Immature natural killer cell (primary cell): ENCODE data around the gene NPAS3. TPM values are rescaled to one million over a fixed set of nuclear protein-coding genes. Genes with fewer than 3 reads are reported as not detected.

Experiments
- DNase-seq, 3 donors: peaks; one replicate each; pipeline ENCODE4 v3.0.0; 2022; ENCODE audit warnings: mixed read lengths in 1 of 3
- H3K27ac Mint-ChIP-seq, 6 donors: one replicate each; pipeline ENCODE4 v1.8.0; 2020; ENCODE audit warnings: mixed read lengths in 6 of 6, mild to moderate bottlenecking in 5 of 6, inconsistent platforms in 4 of 6, moderate library complexity in 3 of 6
- H3K27me3 Mint-ChIP-seq, 3 donors: one replicate each; pipeline ENCODE4 v1.8.0; 2020 to 2021; ENCODE audit warnings: low read depth in 3 of 3, mild to moderate bottlenecking in 3 of 3, mixed read lengths in 3 of 3, moderate library complexity in 3 of 3, inconsistent platforms in 1 of 3
- H3K36me3 Mint-ChIP-seq, 3 donors: one replicate each; pipeline ENCODE4 v1.8.0; 2020; ENCODE audit warnings: mixed read lengths in 3 of 3, inconsistent platforms in 2 of 3, mild to moderate bottlenecking in 2 of 3
- H3K4me1 Mint-ChIP-seq, 2 donors: one replicate each; pipeline ENCODE4 v1.8.0; 2020; ENCODE audit warnings: inconsistent platforms in 2 of 2, mild to moderate bottlenecking in 2 of 2, mixed read lengths in 2 of 2, moderate library complexity in 1 of 2
- H3K4me3 Mint-ChIP-seq, 5 donors: one replicate each; pipeline ENCODE4 v1.8.0; 2020; ENCODE audit warnings: mild to moderate bottlenecking in 5 of 5, mixed read lengths in 5 of 5, inconsistent platforms in 3 of 5, moderate library complexity in 3 of 5
- H3K9me3 Mint-ChIP-seq, 6 donors: one replicate each; pipeline ENCODE4 v1.8.0; 2020; ENCODE audit warnings: mild to moderate bottlenecking in 6 of 6, mixed read lengths in 6 of 6, inconsistent platforms in 4 of 6, moderate library complexity in 3 of 6
- polyA plus RNA-seq, 3 donors: library from polyadenylated mRNA; unstranded; fragments of 300-500 nt; fragmentation: Illumina TruSeq; gene quantifications; one replicate each; pipeline ENCODE4 v1.2.3, GENCODE V29; 2021

NPAS3 gene
- polyA plus RNA-seq, 3 donors from 2014 or later: not detected

DNA sequence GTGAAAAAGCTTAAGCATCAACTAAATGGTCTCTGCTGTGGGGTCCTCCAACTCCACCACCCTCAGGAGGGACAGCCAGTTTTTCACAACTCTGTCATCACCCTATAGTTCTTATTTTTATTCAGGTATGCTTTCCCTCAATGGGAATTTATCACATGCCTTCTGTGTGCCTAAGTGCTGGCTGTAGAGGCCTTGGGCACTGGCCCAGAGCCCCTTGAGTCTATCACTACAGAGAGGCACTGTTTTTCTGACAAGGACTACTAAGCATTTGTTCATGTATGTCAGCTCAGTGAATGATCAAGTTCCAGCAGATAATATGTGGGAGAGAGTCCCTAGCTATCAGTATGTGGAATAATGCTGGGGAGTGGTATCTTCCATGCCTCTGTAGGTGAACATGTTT lies 463.9 kb downstream of the NPAS3 start:
- H3K27ac Mint-ChIP-seq: no peak overlapping the region
- H3K36me3 Mint-ChIP-seq: no peaks in the 10 kb centered on the region
- peaks cover 0 to 2% (median 0%) of the 10 kb centered on the region in 3 donors for H3K27me3 Mint-ChIP-seq
- no peaks in the 10 kb centered on the region for H3K4me1 Mint-ChIP-seq
- H3K4me3 Mint-ChIP-seq: no peak overlapping the region
- H3K9me3 Mint-ChIP-seq: peaks cover 0 to 48% (median 7%) of the 10 kb centered on the region in 6 donors
- DNase-seq: no peak

- Mint-ChIP-seq H3K27ac (no peak overlapping the region), H3K36me3 (no peaks in the 10 kb centered on the region), H3K27me3 (peaks cover 0 to 2% (median 0%) of the 10 kb centered on the region in 3 donors), H3K9me3 (peaks cover 0 to 49% (median 10%) of the 10 kb centered on the region in 6 donors), H3K4me1 (no peaks in the 10 kb centered on the region), H3K4me3 (no peak overlapping the region)
- DNase-seq: no peak
Measured at GRCh38 chr14:33404054-33404453, 465.4 kb downstream of the NPAS3 start.

- no peak overlapping the region for H3K27ac Mint-ChIP-seq
- no peak overlapping the region for H3K4me3 Mint-ChIP-seq
- DNase-seq: no peak
- no peaks in the 10 kb centered on the region for H3K4me1 Mint-ChIP-seq
- peaks cover 0 to 49% (median 10%) of the 10 kb centered on the region in 6 donors for H3K9me3 Mint-ChIP-seq
- peaks cover 0 to 2% (median 0%) of the 10 kb centered on the region in 3 donors for H3K27me3 Mint-ChIP-seq
- H3K36me3 Mint-ChIP-seq: no peaks in the 10 kb centered on the region
Measured at GRCh38 chr14:33404964-33405574, 466.4 kb downstream of the NPAS3 start.

DNA sequence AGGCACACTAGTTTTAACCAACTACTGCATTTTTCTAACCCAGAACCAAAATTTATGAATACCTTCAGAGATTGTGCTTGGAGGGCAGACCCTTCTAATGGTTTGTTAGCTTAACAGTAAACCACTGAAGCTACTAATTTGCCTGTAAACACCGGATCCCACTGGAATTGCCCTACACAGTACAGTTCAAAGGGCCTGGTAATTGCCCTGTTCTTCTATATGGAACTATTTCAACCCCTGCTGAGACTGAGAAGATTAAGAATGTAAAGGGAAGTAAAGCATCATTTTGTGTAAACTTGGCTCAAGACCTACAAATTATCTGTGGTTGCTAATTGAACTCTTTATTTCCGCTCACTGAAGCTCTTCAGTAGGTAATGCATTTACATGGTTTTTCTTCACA lies 468.1 kb downstream of the NPAS3 start:
- Mint-ChIP-seq H3K27me3 (peaks cover 0 to 2% (median 0%) of the 10 kb centered on the region in 3 donors), H3K36me3 (no peaks in the 10 kb centered on the region), H3K27ac (no peak overlapping the region), H3K9me3 (peaks cover 0 to 45% (median 8%) of the 10 kb centered on the region in 6 donors), H3K4me1 (no peaks in the 10 kb centered on the region), H3K4me3 (no peak overlapping the region)
- DNase-seq: no peak

DNA sequence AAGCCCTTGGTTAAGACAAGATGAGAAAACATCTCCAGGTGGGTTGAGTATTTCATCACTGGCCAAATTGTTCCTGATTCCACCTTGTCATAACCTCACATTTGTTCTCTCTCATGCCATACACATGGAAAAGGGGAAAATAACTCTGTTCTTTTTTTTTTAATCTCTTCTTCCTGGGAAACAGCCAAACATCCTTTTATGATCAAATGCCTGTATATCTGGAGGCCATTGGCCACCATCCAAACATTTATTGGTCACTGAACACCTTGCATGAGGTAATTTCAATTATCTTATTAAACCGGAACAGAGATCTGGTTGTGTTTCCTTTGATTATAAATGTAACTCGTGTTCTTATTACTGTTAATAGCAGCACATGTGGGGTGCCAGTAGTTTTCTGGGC lies 469.6 kb downstream of the NPAS3 start:
- H3K4me3 Mint-ChIP-seq: no peak overlapping the region
- H3K27me3 Mint-ChIP-seq: peaks cover 0 to 2% (median 0%) of the 10 kb centered on the region in 3 donors
- no peaks in the 10 kb centered on the region for H3K36me3 Mint-ChIP-seq
- peaks cover 3 to 45% (median 8%) of the 10 kb centered on the region in 6 donors for H3K9me3 Mint-ChIP-seq
- H3K4me1 Mint-ChIP-seq: no peaks in the 10 kb centered on the region
- no peak overlapping the region for H3K27ac Mint-ChIP-seq
- no peak for DNase-seq

DNA sequence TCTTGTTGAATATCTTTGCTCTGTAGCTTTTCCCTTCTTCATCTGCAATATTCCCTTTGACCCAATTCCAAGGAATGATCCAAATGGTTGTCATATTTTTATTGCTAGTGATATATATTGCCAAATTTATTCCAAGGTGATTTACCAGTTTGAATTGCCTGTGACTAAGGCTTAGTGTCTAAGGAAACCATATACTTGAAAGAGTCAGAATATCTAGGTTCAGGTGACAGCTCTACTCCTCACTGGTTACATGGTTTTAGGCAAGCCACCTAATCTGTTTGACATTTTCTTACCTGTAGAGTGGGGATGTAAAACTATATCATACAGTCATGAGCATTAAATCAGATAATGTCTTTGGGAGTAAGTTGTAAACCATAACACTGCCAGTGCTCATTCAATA lies 473.8 kb downstream of the NPAS3 start:
- Mint-ChIP-seq H3K9me3 (peaks cover 3 to 23% (median 12%) of the 10 kb centered on the region in 6 donors), H3K27ac (no peak overlapping the region), H3K27me3 (peaks cover 2 to 6% (median 2%) of the 10 kb centered on the region in 3 donors), H3K4me3 (no peak overlapping the region), H3K4me1 (no peaks in the 10 kb centered on the region), H3K36me3 (peaks cover 0 to 3% (median 0%) of the 10 kb centered on the region in 3 donors)
- DNase-seq: no peak

DNA sequence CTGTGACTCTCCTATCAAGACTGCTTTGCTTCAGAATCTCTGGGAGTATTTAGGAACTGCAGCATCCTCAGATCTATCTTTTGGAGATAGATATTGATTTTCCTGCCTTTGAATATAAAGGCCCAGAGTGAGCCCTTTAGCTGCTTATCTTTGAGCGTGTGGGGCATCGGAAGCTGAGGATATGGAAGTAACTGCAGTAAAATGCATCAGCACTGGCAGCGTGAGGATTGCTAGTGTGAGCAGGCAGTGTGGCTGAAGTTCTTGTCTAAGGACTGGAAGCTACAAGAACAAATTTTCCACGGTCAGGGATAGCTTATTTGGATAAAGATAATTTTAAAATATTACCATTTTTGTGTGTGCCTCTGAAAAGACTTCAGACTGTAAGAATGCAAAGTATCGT lies 474.7 kb downstream of the NPAS3 start:
- no peak overlapping the region for H3K4me3 Mint-ChIP-seq
- H3K36me3 Mint-ChIP-seq: peaks cover 0 to 3% (median 0%) of the 10 kb centered on the region in 3 donors
- no peaks in the 10 kb centered on the region for H3K4me1 Mint-ChIP-seq
- peaks cover 0 to 26% (median 12%) of the 10 kb centered on the region in 6 donors for H3K9me3 Mint-ChIP-seq
- peaks cover 2 to 7% (median 2%) of the 10 kb centered on the region in 3 donors for H3K27me3 Mint-ChIP-seq
- DNase-seq: no peak
- no peak overlapping the region for H3K27ac Mint-ChIP-seq

GRCh38 chr14:33414041-33414440 lies 475.4 kb downstream of the NPAS3 start:
- Mint-ChIP-seq H3K27ac (no peak overlapping the region), H3K4me3 (no peak overlapping the region), H3K4me1 (no peaks in the 10 kb centered on the region)

DNA sequence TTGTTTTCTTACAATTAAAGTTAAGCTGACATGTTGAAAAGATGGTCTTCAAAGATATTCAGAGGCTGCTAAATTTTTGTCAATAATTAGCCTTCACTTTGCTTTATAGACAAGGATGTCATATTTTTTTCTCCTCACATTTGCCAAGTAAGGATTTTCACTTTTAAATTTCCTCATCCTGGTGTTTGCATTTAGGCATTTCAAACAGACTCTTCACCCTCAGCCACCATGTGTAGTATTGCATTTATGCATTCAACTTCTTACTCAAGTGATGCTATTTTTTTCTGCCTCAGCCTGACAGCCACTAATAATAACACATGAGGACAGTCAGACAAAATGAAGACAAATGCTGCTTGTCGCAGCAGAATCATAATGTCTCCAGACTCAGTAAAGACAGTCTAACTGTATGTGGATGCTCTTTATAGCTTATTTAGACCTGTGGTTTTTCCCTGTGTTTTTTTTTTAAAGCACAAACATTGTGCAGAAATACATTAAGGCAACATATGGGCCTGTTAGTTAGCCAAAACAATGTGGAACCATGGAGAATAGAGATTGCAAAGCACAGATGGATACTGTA lies 481.5 kb downstream of the NPAS3 start:
- no peak for DNase-seq
- Mint-ChIP-seq H3K36me3 (no peaks in the 10 kb centered on the region), H3K4me1 (no peaks in the 10 kb centered on the region), H3K9me3 (peaks cover 0 to 18% (median 6%) of the 10 kb centered on the region in 6 donors), H3K27me3 (peaks cover 0 to 3% (median 2%) of the 10 kb centered on the region in 3 donors), H3K27ac (no peak overlapping the region), H3K4me3 (no peak overlapping the region)

More at GRCh38 chr14:33414041-33414440, 475.4 kb downstream of the NPAS3 start:
- DNase-seq: no peak
- Mint-ChIP-seq H3K27me3 (peaks cover 2 to 7% (median 2%) of the 10 kb centered on the region in 3 donors), H3K36me3 (peaks cover 0 to 3% (median 0%) of the 10 kb centered on the region in 3 donors), H3K9me3 (peaks cover 0 to 26% (median 12%) of the 10 kb centered on the region in 6 donors)

GRCh38 chr14:33430414-33431035 lies 491.8 kb downstream of the NPAS3 start:
- DNase-seq: no peak
- Mint-ChIP-seq H3K27ac (no peak overlapping the region), H3K9me3 (no peaks in the 10 kb centered on the region), H3K27me3 (peaks cover 0 to 2% (median 0%) of the 10 kb centered on the region in 3 donors), H3K4me1 (no peaks in the 10 kb centered on the region), H3K4me3 (no peak overlapping the region), H3K36me3 (no peaks in the 10 kb centered on the region)

- DNase-seq: no peak
- no peaks in the 10 kb centered on the region for H3K36me3 Mint-ChIP-seq
- no peak overlapping the region for H3K27ac Mint-ChIP-seq
- peaks cover 4 to 10% of the 10 kb centered on the region in 2 donors for H3K4me1 Mint-ChIP-seq
- H3K27me3 Mint-ChIP-seq: peaks cover 0 to 2% (median 0%) of the 10 kb centered on the region in 3 donors
- peaks cover 0 to 4% (median 0%) of the 10 kb centered on the region in 6 donors for H3K9me3 Mint-ChIP-seq
- H3K4me3 Mint-ChIP-seq: no peak overlapping the region
Measured at GRCh38 chr14:33432407-33433023, 493.8 kb downstream of the NPAS3 start.

DNA sequence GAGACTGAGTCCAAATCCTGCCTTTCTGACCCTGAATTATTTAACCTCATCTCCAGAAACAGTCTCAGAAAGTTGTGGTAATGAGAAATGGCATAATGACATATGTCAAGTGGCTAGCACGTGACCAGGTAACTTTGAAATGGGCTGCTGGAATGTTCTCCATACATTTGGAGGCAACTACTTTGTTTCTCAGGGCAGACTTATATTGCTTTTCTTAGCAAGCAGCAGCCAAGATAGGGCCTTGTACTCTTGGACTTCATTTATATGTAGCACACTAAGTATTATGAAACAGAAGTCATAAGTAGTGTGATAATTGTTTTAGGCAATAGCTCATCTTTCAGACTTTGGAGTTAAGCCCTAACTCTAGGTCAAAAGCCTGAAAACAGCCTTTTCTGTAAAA lies 494.7 kb downstream of the NPAS3 start:
- Mint-ChIP-seq H3K27ac (no peak overlapping the region), H3K9me3 (peaks cover 0 to 9% (median 0%) of the 10 kb centered on the region in 6 donors), H3K27me3 (peaks cover 0 to 2% (median 0%) of the 10 kb centered on the region in 3 donors), H3K36me3 (no peaks in the 10 kb centered on the region), H3K4me3 (no peak overlapping the region), H3K4me1 (peaks cover 4 to 10% of the 10 kb centered on the region in 2 donors)
- DNase-seq: no peak

- Mint-ChIP-seq H3K4me3 (no peak overlapping the region), H3K4me1 (peaks cover 4 to 10% of the 10 kb centered on the region in 2 donors), H3K36me3 (no peaks in the 10 kb centered on the region), H3K9me3 (peaks cover 0 to 13% (median under 1%) of the 10 kb centered on the region in 6 donors), H3K27ac (no peak overlapping the region), H3K27me3 (peaks cover 0 to 2% (median 0%) of the 10 kb centered on the region in 3 donors)
- DNase-seq: no peak
Measured at GRCh38 chr14:33435911-33436689, 497.4 kb downstream of the NPAS3 start.
